ENCODE measurements around the gene ADCK2.

DNA sequence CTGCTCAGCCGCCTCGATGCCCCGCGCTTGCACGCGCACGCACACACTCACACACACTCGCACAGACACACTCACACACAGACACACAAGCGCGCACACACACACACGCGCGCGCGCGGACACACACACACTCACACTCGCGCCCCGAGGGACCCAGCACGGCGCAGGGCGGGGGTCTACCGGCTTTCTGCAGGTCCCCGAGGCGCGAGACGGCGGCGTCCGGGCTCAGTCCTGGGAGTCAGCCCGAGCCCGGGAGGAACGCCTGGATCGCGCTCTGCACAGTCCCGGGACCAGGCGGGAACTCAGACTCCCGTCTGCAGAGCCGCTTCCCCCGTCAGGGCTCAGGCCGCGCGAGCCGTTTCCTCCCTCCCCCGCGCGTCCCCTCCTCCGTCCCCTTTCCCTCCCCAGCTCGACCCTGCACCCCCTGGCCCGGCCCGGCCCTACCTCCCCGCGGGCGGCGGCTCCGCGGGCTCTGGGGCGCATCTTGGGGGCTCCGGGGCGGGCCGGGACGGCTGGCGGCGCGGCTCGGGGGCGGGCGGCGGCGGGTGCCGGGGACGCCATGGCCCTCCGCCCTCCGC lies 32.6 kb upstream of the ADCK2 start:
- TF ChIP-seq EZH2 (IDR thresholded peaks at IDR 0.05) (no peak), EZH2phosphoT487 (IDR thresholded peaks at IDR 0.05) (no peak)
- TF ChIP-seq, protein P1, sequence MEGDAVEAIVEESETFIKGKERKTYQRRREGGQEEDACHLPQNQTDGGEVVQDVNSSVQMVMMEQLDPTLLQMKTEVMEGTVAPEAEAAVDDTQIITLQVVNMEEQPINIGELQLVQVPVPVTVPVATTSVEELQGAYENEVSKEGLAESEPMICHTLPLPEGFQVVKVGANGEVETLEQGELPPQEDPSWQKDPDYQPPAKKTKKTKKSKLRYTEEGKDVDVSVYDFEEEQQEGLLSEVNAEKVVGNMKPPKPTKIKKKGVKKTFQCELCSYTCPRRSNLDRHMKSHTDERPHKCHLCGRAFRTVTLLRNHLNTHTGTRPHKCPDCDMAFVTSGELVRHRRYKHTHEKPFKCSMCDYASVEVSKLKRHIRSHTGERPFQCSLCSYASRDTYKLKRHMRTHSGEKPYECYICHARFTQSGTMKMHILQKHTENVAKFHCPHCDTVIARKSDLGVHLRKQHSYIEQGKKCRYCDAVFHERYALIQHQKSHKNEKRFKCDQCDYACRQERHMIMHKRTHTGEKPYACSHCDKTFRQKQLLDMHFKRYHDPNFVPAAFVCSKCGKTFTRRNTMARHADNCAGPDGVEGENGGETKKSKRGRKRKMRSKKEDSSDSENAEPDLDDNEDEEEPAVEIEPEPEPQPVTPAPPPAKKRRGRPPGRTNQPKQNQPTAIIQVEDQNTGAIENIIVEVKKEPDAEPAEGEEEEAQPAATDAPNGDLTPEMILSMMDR (IDR thresholded peaks at IDR 0.05), result no peak

Data from neural progenitor cell (in vitro differentiated cells).